HG03342 (cell line): Measurements from ENCODE around the gene PEAR1.
"Not testable (repeated sequence)": the region's sequence is repeated elsewhere in the genome, so short reads cannot be mapped to it uniquely, and the experiment has no call there.

Experiments used
- ATAC-seq: cut with Tn5 transposase; IDR thresholded peaks from one replicate; pipeline ENCODE4 v1.9.1; 2021; ENCODE audit warnings: mild to moderate bottlenecking, moderate library complexity; ENCODE audit not compliant: unreplicated experiment

Gene PEAR1

GRCh38 chr1:156914440-156914856 lies 20.9 kb downstream of the PEAR1 start:
- no peak for ATAC-seq

GRCh38 chr1:156920233-156921052 lies 26.9 kb downstream of the PEAR1 start, which contains the start of gene LRRC71:
TSS of gene LRRC71 (plus strand) at chr1:156920632. CDS start at chr1:156920804, 172 bp downstream.
- ATAC-seq, result no peak

GRCh38 chr1:156921053-156921529 lies 27.6 kb downstream of the PEAR1 start:
- no peak for ATAC-seq

GRCh38 chr1:156922986-156923669 lies 29.6 kb downstream of the PEAR1 start:
- no peak for ATAC-seq

GRCh38 chr1:156923670-156924477 lies 30.4 kb downstream of the PEAR1 start:
- ATAC-seq, result no peak

- no peak for ATAC-seq
Observed at GRCh38 chr1:156924478-156925153, 31.1 kb downstream of the PEAR1 start.

- no peak for ATAC-seq
Observed at GRCh38 chr1:156925154-156926010, 31.9 kb downstream of the PEAR1 start.

- no peak for ATAC-seq
Observed at GRCh38 chr1:156926175-156926574, 32.7 kb downstream of the PEAR1 start.

GRCh38 chr1:156926695-156927094 lies 33.2 kb downstream of the PEAR1 start:
- not testable (repeated sequence) for ATAC-seq

GRCh38 chr1:156927215-156928042 lies 33.9 kb downstream of the PEAR1 start:
- ATAC-seq, result no peak

GRCh38 chr1:156928043-156928602 lies 34.6 kb downstream of the PEAR1 start:
- no peak for ATAC-seq

- no peak for ATAC-seq
Observed at GRCh38 chr1:156929596-156930238, 36.2 kb downstream of the PEAR1 start.

- no peak for ATAC-seq
Observed at GRCh38 chr1:156930483-156930882, 37.0 kb downstream of the PEAR1 start.

- no peak for ATAC-seq
Observed at GRCh38 chr1:156931211-156931952, 37.9 kb downstream of the PEAR1 start.

- no peak for ATAC-seq
Observed at GRCh38 chr1:156931974-156932710, 38.6 kb downstream of the PEAR1 start.

GRCh38 chr1:156933136-156933535 lies 39.6 kb downstream of the PEAR1 start:
- no peak for ATAC-seq
